Thymus (tissue), 11 donors: ENCODE measurements around the gene RAC2. TPM values are rescaled to one million over a fixed set of nuclear protein-coding genes. Genes with fewer than 3 reads are reported as not detected.

ENCODE experiments used
- DNase-seq, 9 donors: peaks; one replicate each; pipeline ENCODE4 v3.0.0-alpha.2; 2013; ENCODE audit warnings: low spot score in 9 of 9, low read depth in 6 of 9, missing footprints in 1 of 9
- H3K27ac ChIP-seq, 2 donors: one replicate each; pipeline ENCODE4 v1.5.1; 2013; ENCODE audit warnings: control low read depth in 1 of 2, low read depth in 1 of 2, low read length in 1 of 2, mild to moderate bottlenecking in 1 of 2, moderate library complexity in 1 of 2
- H3K27me3 ChIP-seq, 2 donors: one replicate each; pipeline ENCODE4 v1.5.1; 2013; ENCODE audit warnings: low read length in 1 of 2; ENCODE audit not compliant: control insufficient read depth in 2 of 2, insufficient read depth in 1 of 2
- H3K36me3 ChIP-seq, 2 donors: one replicate each; pipeline ENCODE4 v1.5.1; 2013; ENCODE audit warnings: low read length in 1 of 2, mild to moderate bottlenecking in 1 of 2, moderate library complexity in 1 of 2; ENCODE audit not compliant: control insufficient read depth in 2 of 2, insufficient read depth in 2 of 2
- H3K4me1 ChIP-seq, 2 donors: one replicate each; pipeline ENCODE4 v1.5.1; 2013; ENCODE audit warnings: low read length in 2 of 2; ENCODE audit not compliant: control insufficient read depth in 2 of 2, insufficient read depth in 2 of 2
- H3K4me3 ChIP-seq, 2 donors: one replicate each; pipeline ENCODE4 v1.5.1; 2013; ENCODE audit warnings: low read length in 2 of 2, control low read depth in 1 of 2, mild to moderate bottlenecking in 1 of 2
- H3K9me3 ChIP-seq, 2 donors: one replicate each; pipeline ENCODE4 v1.5.1; 2013; ENCODE audit warnings: low read length in 1 of 2, mild to moderate bottlenecking in 1 of 2; ENCODE audit not compliant: control insufficient read depth in 2 of 2, insufficient read depth in 1 of 2
- WGBS: extraction: QIAGEN DNeasy Blood & Tissue Kit; methylation state at CpG from one replicate; pipeline ENCODE4 v1.1.7; 2013; 5-methylcytosine and 5-hydroxymethylcytosine counted together
- polyA plus RNA-seq: library from polyadenylated mRNA; stranded (reverse); fragments of 200-250 nt; gene quantifications from one replicate; pipeline ENCODE4 v1.2.3, GENCODE V29; 2013
- total RNA-seq: library from RNA; stranded (reverse); fragments of 120-200 nt; gene quantifications from one replicate; pipeline ENCODE4 v1.2.4, GENCODE V29; 2013
- donor health status: healthy.

Gene RAC2
- total and polyA plus RNA-seq, 2 donors: 149 to 206 TPM

DNA sequence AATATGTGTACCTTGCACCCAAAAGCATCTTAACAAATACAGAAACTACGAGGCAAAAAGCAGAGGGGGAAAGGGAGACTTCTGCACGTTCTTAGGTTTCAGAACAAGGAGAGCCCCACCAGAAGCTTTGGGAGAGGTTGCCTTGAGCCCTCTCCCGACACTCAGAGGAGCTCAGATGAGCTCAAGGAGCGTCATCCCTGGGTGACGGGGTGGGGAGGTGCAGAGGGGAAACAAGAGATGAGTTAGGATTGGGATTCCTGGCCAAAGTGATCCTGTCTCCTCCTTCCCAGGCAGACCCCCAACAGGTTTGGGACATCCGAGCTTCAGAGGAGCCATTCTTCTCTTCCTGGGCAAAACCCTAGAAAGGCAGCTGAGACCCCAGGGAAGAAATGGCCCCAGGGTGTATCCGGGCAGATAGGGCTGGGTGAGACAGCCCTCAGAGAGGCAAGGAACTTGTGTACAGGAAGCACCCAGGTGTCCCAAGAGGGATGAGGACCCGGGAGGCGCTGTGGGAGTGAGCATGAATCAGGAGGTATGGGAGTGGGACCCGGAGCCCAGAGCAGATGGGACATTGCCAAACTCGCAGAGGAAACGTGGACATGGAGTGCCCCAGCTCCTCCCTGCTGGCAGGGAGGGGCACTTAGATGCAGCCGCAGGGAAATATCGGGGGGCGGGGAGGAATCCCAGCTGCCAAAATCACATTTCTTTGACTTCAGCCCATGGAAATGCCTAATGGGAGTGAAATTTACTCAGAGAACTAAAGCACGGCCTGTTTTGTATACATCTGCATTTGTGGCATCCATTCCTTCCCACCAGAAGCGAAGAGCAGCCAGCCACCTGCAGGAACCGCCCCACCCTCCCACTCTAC is 68.4 kb downstream of the RAC2 start:
- Histone ChIP-seq H3K9me3 (peaks cover 0 to 4% of the 10 kb centered on the region in 2 donors), H3K4me3 (no peak overlapping the region), H3K36me3 (no peaks in the 10 kb centered on the region), H3K4me1 (peaks cover 6 to 15% of the 10 kb centered on the region in 2 donors), H3K27me3 (peaks cover 0 to 6% of the 10 kb centered on the region in 2 donors), H3K27ac (peak overlapping the region in 1 of 2 donors; percentile 20)
- DNase-seq: no peak
- 86% methylated on average over 18 of the region's 18 CpGs for WGBS

Other genes starting within 250 kb of the RAC2 start
- gene TST, start 224.8 kb downstream of the RAC2 start, total RNA-seq: 13.8 TPM
- 17.1 TPM for gene TST, start 224.8 kb downstream of the RAC2 start, polyA plus RNA-seq
- 18.2 TPM for gene MPST, start 224.5 kb downstream of the RAC2 start, total RNA-seq
- 32.1 TPM for gene MPST, start 224.5 kb downstream of the RAC2 start, polyA plus RNA-seq
- 10.5 TPM for gene KCTD17, start 192.5 kb downstream of the RAC2 start, total RNA-seq
- gene KCTD17, start 192.5 kb downstream of the RAC2 start, polyA plus RNA-seq: 25.2 TPM
- gene TMPRSS6, start 134.6 kb downstream of the RAC2 start, total RNA-seq: 0.57 TPM
- gene TMPRSS6, start 134.6 kb downstream of the RAC2 start, polyA plus RNA-seq: 1.8 TPM
- 4.2 TPM for gene IL2RB, start 94.4 kb downstream of the RAC2 start, total RNA-seq
- 7.0 TPM for gene IL2RB, start 94.4 kb downstream of the RAC2 start, polyA plus RNA-seq
- gene C1QTNF6, start 56.0 kb downstream of the RAC2 start, total RNA-seq: 3.6 TPM
- gene C1QTNF6, start 56.0 kb downstream of the RAC2 start, polyA plus RNA-seq: 23.2 TPM
- 25.6 TPM for gene SSTR3, start 31.8 kb downstream of the RAC2 start, total RNA-seq
- gene SSTR3, start 31.8 kb downstream of the RAC2 start, polyA plus RNA-seq: 3.9 TPM
- gene CYTH4, start 38.2 kb upstream of the RAC2 start, total RNA-seq: 24.7 TPM
- gene CYTH4, start 38.2 kb upstream of the RAC2 start, polyA plus RNA-seq: 54.6 TPM
- 0.28 TPM for gene ELFN2, start 183.2 kb upstream of the RAC2 start, total RNA-seq
- 1.5 TPM for gene ELFN2, start 183.2 kb upstream of the RAC2 start, polyA plus RNA-seq
- 56.4 TPM for gene MFNG, start 242.1 kb upstream of the RAC2 start, total RNA-seq
- 27.7 TPM for gene MFNG, start 242.1 kb upstream of the RAC2 start, polyA plus RNA-seq